ENCODE measurements around the gene MTCH2. TPM values are rescaled to one million over a fixed set of nuclear protein-coding genes. Genes with fewer than 3 reads are reported as not detected.

Gene MTCH2
- total and polyA plus RNA-seq, 2 donors (not counting 1 experiment from before 2014, with no cell fraction given): 18.1 to 26.9 TPM

DNA sequence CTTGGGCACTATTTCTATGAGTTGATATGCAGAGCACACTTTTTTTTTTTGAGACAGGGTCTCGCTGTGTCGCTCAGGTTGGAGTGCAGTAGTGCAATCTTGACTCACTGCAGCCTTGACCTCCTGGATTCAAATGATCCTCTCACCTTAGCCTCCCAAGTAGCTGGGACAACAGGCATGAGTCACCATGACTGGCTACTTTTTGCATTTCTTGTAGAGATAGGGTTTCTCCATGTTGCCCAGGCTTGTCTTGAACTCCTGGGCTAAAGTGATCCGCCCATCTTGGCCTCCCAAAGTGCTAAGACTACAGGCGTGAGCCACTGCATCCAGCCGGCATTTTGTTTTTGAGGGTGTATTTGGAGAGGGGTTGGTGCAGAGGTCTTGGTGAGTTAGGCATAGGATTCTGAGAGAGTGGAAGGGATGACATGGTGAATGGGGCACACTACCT lies 29.9 kb upstream of the MTCH2 start:
- WGBS (ENCODE audit: insufficient coverage): 88% methylated on average over 4 of the region's 5 CpGs
- Mint-ChIP-seq H3K9me3 (ENCODE audit: insufficient read depth) (no peaks in the 10 kb centered on the region), H3K4me3 (no peak overlapping the region), H3K27me3 (no peaks in the 10 kb centered on the region), H3K4me1 (no peaks in the 10 kb centered on the region), H3K27ac (no peak overlapping the region)
- Histone ChIP-seq H3K27me3 (replicated peaks in 1 of 4; ENCODE audit: control extremely low read depth in 1 of 4, control insufficient read depth in 3 of 4, insufficient read depth in 4 of 4, low read length in 3 of 4) (no peaks in the 10 kb centered on the region), H3K9me3 (ENCODE audit: control extremely low read depth in 1 of 3, control insufficient read depth in 2 of 3, insufficient read depth in 1 of 3, low read length in 2 of 3) (no peaks in the 10 kb centered on the region), H3K79me2 (ENCODE audit: control insufficient read depth, insufficient read depth, low read length) (no peaks in the 10 kb centered on the region), H3K27ac (ENCODE audit: low read length in 2 of 2) (no peak overlapping the region), H3K36me3 (replicated peaks in 1 of 2; ENCODE audit: control extremely low read depth in 1 of 2, control insufficient read depth in 1 of 2, extremely low read depth in 1 of 2, insufficient read depth in 2 of 2, low read length in 1 of 2) (no peaks in the 10 kb centered on the region), H2AFZ (ENCODE audit: insufficient read depth, low read depth, low read length, poor library complexity, severe bottlenecking) (no peak overlapping the region), H3K4me1 (ENCODE audit: control insufficient read depth in 2 of 2, insufficient read depth in 2 of 2, low read length in 2 of 2) (no peaks in the 10 kb centered on the region), H3K4me3 (ENCODE audit: control extremely low read depth in 1 of 5, extremely low read depth in 1 of 5, insufficient read depth in 1 of 5, low read depth in 2 of 5, low read length in 4 of 5) (no peak overlapping the region), H3K4me2 (replicated peaks; ENCODE audit: low read depth, low read length, poor library complexity, severe bottlenecking) (no peak overlapping the region), H4K20me1 (ENCODE audit: control insufficient read depth, insufficient read depth, low read length, poor library complexity, severe bottlenecking) (no peaks in the 10 kb centered on the region), H3K9ac (ENCODE audit: low read length) (no peak overlapping the region)
- ATAC-seq (ENCODE audit: low read depth): no peak
- ChIA-PET CTCF (interaction anchor here (0.6 kb wide), 1 partner anchor 362 kb away, joined by 3 read pairs; no protein-coding TSS in a partner anchor), POLR2A (interaction anchor here (0.6 kb wide), 1 partner anchor 111 kb away, joined by 8 read pairs; no protein-coding TSS in a partner anchor)
- no peak for DNase-seq
- intact Hi-C loops (cut with micrococcal nuclease): no loop called here
- TF ChIP-seq, protein P1, sequence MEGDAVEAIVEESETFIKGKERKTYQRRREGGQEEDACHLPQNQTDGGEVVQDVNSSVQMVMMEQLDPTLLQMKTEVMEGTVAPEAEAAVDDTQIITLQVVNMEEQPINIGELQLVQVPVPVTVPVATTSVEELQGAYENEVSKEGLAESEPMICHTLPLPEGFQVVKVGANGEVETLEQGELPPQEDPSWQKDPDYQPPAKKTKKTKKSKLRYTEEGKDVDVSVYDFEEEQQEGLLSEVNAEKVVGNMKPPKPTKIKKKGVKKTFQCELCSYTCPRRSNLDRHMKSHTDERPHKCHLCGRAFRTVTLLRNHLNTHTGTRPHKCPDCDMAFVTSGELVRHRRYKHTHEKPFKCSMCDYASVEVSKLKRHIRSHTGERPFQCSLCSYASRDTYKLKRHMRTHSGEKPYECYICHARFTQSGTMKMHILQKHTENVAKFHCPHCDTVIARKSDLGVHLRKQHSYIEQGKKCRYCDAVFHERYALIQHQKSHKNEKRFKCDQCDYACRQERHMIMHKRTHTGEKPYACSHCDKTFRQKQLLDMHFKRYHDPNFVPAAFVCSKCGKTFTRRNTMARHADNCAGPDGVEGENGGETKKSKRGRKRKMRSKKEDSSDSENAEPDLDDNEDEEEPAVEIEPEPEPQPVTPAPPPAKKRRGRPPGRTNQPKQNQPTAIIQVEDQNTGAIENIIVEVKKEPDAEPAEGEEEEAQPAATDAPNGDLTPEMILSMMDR (IDR thresholded peaks at IDR 0.05): no peak
- no peak for TF ChIP-seq EZH2 (IDR thresholded peaks at IDR 0.05; ENCODE audit: borderline replicate concordance, insufficient read depth, low read depth, low read length, poor library complexity, severe bottlenecking)

DNA sequence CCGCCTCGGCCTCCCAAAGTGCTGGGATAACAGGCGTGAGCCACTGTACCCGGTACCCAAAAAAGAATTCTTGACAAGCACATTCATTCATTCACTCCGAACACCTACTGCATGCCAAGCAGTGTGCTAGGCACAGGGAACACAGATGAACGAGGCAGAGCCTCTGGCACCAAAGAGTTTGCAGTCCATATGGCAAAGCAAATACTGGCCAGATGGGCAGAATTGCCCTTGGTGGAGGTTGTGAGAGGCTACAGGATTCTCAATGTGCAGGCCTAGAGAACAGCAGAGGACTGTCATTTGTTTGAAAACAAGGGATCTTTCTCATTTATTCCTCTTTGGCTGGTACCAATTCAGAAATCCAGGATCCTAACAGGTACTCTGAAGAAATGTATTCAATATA lies 27.5 kb upstream of the MTCH2 start:
- H3K9me3 Mint-ChIP-seq (ENCODE audit: insufficient read depth): no peaks in the 10 kb centered on the region
- Histone ChIP-seq H3K27ac (ENCODE audit: low read length in 2 of 2) (no peak overlapping the region), H2AFZ (ENCODE audit: insufficient read depth, low read depth, low read length, poor library complexity, severe bottlenecking) (no peak overlapping the region), H3K9ac (ENCODE audit: low read length) (no peak overlapping the region), H3K36me3 (replicated peaks in 1 of 2; ENCODE audit: control extremely low read depth in 1 of 2, control insufficient read depth in 1 of 2, extremely low read depth in 1 of 2, insufficient read depth in 2 of 2, low read length in 1 of 2) (no peaks in the 10 kb centered on the region), H3K9me3 (ENCODE audit: control extremely low read depth in 1 of 3, control insufficient read depth in 2 of 3, insufficient read depth in 1 of 3, low read length in 2 of 3) (no peaks in the 10 kb centered on the region), H3K4me2 (replicated peaks; ENCODE audit: low read depth, low read length, poor library complexity, severe bottlenecking) (no peak overlapping the region), H3K79me2 (ENCODE audit: control insufficient read depth, insufficient read depth, low read length) (no peaks in the 10 kb centered on the region), H3K4me3 (ENCODE audit: control extremely low read depth in 1 of 5, extremely low read depth in 1 of 5, insufficient read depth in 1 of 5, low read depth in 2 of 5, low read length in 4 of 5) (no peak overlapping the region), H3K4me1 (ENCODE audit: control insufficient read depth in 2 of 2, insufficient read depth in 2 of 2, low read length in 2 of 2) (no peaks in the 10 kb centered on the region), H3K27me3 (replicated peaks in 1 of 4; ENCODE audit: control extremely low read depth in 1 of 4, control insufficient read depth in 3 of 4, insufficient read depth in 4 of 4, low read length in 3 of 4) (no peaks in the 10 kb centered on the region), H4K20me1 (ENCODE audit: control insufficient read depth, insufficient read depth, low read length, poor library complexity, severe bottlenecking) (no peaks in the 10 kb centered on the region)
- ATAC-seq (ENCODE audit: low read depth): no peak
- no peaks in the 10 kb centered on the region for H3K27me3 Mint-ChIP-seq
- CTCF ChIA-PET: no interaction called here
- no peaks in the 10 kb centered on the region for H3K4me1 Mint-ChIP-seq
- no peak for DNase-seq
- WGBS (ENCODE audit: insufficient coverage): 91% methylated on average over 4 of the region's 6 CpGs
- intact Hi-C loops (cut with micrococcal nuclease): no loop called here
- TF ChIP-seq, protein P1 (IDR thresholded peaks at IDR 0.05): no peak
- TF ChIP-seq EZH2 (IDR thresholded peaks at IDR 0.05; ENCODE audit: borderline replicate concordance, insufficient read depth, low read depth, low read length, poor library complexity, severe bottlenecking): no peak
- POLR2A ChIA-PET: no interaction called here
- H3K27ac Mint-ChIP-seq: no peak overlapping the region
- H3K4me3 Mint-ChIP-seq: no peak overlapping the region
